OCI-LY3 (cell line): ENCODE results near the gene LIPE.

Experiments
- CTCF ChIP-seq: fragments of 200-600, 300-600 bp; sonication (generic); IDR thresholded peaks from 2 replicates; pipeline ENCODE4 v1.5.1; 2014; ENCODE audit warnings: antibody characterized with exemption, low read length, low read depth
- EZH2phosphoT487 ChIP-seq: fragments of 200-600 bp; shearing (Covaris generic); IDR thresholded peaks from 2 replicates; pipeline ENCODE4 v1.6.1; 2018; ENCODE audit warnings: antibody characterized with exemption, mixed run types, low read depth

DNA sequence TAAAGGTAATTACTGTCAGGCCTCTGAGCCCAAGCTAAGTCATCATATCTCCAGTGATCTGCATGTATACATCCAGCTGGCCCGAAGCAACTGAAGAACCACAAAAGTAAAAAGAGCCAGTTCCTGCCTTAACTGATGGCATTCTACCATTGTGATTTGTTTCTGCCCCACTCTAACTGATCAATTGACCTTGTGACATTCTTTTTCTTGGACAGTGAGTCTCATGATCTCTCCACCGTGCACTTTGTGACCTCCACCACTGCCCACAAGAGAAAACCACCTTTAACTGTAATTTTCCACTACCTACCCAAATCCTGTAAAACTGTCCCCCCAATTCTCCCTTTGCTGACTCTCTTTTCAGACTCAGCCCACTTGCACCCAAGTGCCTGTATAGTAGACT, 32.7 kb upstream of the LIPE start:
- no peak for TF ChIP-seq EZH2phosphoT487
- no peak for TF ChIP-seq CTCF
